ENCODE measurements around the gene MAP3K14. TPM values are rescaled to one million over a fixed set of nuclear protein-coding genes. Genes with fewer than 3 reads are reported as not detected.

MAP3K14 gene
- total RNA-seq, 4 donors from 2014 or later = 5.4 to 15.9 (median 12.6) TPM

- ATAC-seq (ENCODE audit: low FRiP score) (no peak), DNase-seq (ENCODE audit: low spot score) (no peak)
- TF ChIP-seq CTCF (IDR thresholded peaks at IDR 0.05) = no peak
Observed at GRCh38 chr17:45270828-45271418, 45.9 kb downstream of the MAP3K14 start.

- ATAC-seq (ENCODE audit: low FRiP score) = no peak
- no peak for DNase-seq (ENCODE audit: low spot score)
- no peak for TF ChIP-seq CTCF (IDR thresholded peaks at IDR 0.05)
Observed at GRCh38 chr17:45269912-45270311, 46.9 kb downstream of the MAP3K14 start.

GRCh38 chr17:45267436-45268055 lies 49.3 kb downstream of the MAP3K14 start:
- TF ChIP-seq CTCF (IDR thresholded peaks at IDR 0.05) = no peak
- ATAC-seq (ENCODE audit: low FRiP score) (no peak), DNase-seq (ENCODE audit: low spot score) (no peak)

- TF ChIP-seq CTCF (IDR thresholded peaks at IDR 0.05) = no peak
- DNase-seq (ENCODE audit: low spot score) (no peak), ATAC-seq (ENCODE audit: low FRiP score) (no peak)
Observed at GRCh38 chr17:45266372-45266926, 50.4 kb downstream of the MAP3K14 start.

GRCh38 chr17:45265821-45266220 lies 51.0 kb downstream of the MAP3K14 start:
- ATAC-seq (ENCODE audit: low FRiP score) = no peak
- TF ChIP-seq CTCF (IDR thresholded peaks at IDR 0.05) = no peak
- DNase-seq (ENCODE audit: low spot score) = no peak

- TF ChIP-seq CTCF (IDR thresholded peaks at IDR 0.05) = no peak
- ATAC-seq (ENCODE audit: low FRiP score) = no peak
- no peak for DNase-seq (ENCODE audit: low spot score)
Observed at GRCh38 chr17:45264988-45265387, 51.8 kb downstream of the MAP3K14 start.

- no peak for DNase-seq (ENCODE audit: low spot score)
- no peak for ATAC-seq (ENCODE audit: low FRiP score)
- TF ChIP-seq CTCF (IDR thresholded peaks at IDR 0.05) = no peak
Observed at GRCh38 chr17:45264430-45264829, 52.4 kb downstream of the MAP3K14 start.
